Endothelial cell of umbilical vein (primary cell): ENCODE data around the gene CCDC6.

ENCODE experiments used
- EZH2 ChIP-seq: IDR thresholded peaks from 2 replicates; pipeline ENCODE4 v1.6.1; 2012; ENCODE audit warnings: borderline replicate concordance, low read depth, mild to moderate bottlenecking, moderate library complexity, low read length, inconsistent platforms; ENCODE audit not compliant: severe bottlenecking
- FOS ChIP-seq: IDR thresholded peaks from 2 replicates; pipeline ENCODE4 v1.6.1; 2011; ENCODE audit warnings: mild to moderate bottlenecking, low read length, moderate library complexity, borderline replicate concordance; ENCODE audit not compliant: insufficient read depth
- MYC ChIP-seq: IDR thresholded peaks from one replicate; pipeline ENCODE4 v1.6.1; 2011; ENCODE audit warnings: mild to moderate bottlenecking, low read depth, low read length
- POLR2A ChIP-seq: IDR thresholded peaks from 2 replicates; pipeline ENCODE4 v1.6.1; 2012; ENCODE audit warnings: low read depth, mild to moderate bottlenecking, control low read depth, low read length
- POLR2AphosphoS5 ChIP-seq: IDR thresholded peaks from 2 replicates; pipeline ENCODE4 v1.6.1; 2012; ENCODE audit warnings: low read depth, mild to moderate bottlenecking, control low read depth, low read length, moderate library complexity; ENCODE audit not compliant: insufficient read depth
- TF ChIP-seq, protein P1 (sequence below), 2 donors: IDR thresholded peaks; 1 replicate in 1 of 2; 2 replicates in 1 of 2; pipeline ENCODE4 v1.5.1; 2011; ENCODE audit warnings: low read length in 2 of 2, mild to moderate bottlenecking in 2 of 2, moderate library complexity in 2 of 2, control low read depth in 1 of 2, inconsistent platforms in 1 of 2, low read depth in 1 of 2; ENCODE audit not compliant: insufficient read depth in 1 of 2; ENCODE audit errors: extremely low read depth in 1 of 2
- TF ChIP-seq, protein P2 (sequence below): IDR thresholded peaks from 2 replicates; pipeline ENCODE4 v1.6.1; 2011; ENCODE audit not compliant: insufficient read depth, insufficient read length

DNA sequence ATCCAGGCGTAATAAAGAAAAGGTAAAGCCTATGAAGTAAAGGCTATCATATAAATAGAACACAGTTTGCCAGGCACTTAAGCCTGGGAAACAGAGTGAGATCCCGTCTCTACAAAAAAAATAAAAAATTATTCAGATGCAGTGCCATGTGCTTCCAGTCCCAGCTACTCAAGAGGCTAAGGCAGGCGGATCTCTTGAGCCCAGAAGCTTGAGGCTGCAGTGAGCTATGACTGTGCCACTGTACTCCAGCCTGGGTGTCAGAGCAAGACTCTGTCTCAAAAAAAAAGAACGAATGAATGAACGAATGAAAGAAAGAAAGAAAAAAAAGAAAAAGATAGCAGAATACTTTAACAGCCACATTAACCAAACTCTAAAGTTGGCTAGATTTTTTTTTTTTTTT, 85.9 kb downstream of the CCDC6 start:
- TF ChIP-seq, protein P1, sequence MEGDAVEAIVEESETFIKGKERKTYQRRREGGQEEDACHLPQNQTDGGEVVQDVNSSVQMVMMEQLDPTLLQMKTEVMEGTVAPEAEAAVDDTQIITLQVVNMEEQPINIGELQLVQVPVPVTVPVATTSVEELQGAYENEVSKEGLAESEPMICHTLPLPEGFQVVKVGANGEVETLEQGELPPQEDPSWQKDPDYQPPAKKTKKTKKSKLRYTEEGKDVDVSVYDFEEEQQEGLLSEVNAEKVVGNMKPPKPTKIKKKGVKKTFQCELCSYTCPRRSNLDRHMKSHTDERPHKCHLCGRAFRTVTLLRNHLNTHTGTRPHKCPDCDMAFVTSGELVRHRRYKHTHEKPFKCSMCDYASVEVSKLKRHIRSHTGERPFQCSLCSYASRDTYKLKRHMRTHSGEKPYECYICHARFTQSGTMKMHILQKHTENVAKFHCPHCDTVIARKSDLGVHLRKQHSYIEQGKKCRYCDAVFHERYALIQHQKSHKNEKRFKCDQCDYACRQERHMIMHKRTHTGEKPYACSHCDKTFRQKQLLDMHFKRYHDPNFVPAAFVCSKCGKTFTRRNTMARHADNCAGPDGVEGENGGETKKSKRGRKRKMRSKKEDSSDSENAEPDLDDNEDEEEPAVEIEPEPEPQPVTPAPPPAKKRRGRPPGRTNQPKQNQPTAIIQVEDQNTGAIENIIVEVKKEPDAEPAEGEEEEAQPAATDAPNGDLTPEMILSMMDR (IDR thresholded peaks at IDR 0.05; ENCODE audit: extremely low read depth in 1 of 2, insufficient read depth in 1 of 2, low read depth in 1 of 2, low read length in 2 of 2), result no peak
- TF ChIP-seq POLR2AphosphoS5 (no peak), POLR2A (no peak), EZH2 (no peak), MYC (no peak), FOS (no peak)
- TF ChIP-seq, protein P2, sequence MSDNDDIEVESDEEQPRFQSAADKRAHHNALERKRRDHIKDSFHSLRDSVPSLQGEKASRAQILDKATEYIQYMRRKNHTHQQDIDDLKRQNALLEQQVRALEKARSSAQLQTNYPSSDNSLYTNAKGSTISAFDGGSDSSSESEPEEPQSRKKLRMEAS, result no peak
